ENCODE measurements around the gene DHODH. TPM values are rescaled to one million over a fixed set of nuclear protein-coding genes. Genes with fewer than 3 reads are reported as not detected.

The DHODH gene
- total and polyA plus RNA-seq, 2 of the 13 experiments (the other 11 are each of a cell fraction or from before 2014, with no cell fraction given), result 10.7 to 16.4 TPM

DNA sequence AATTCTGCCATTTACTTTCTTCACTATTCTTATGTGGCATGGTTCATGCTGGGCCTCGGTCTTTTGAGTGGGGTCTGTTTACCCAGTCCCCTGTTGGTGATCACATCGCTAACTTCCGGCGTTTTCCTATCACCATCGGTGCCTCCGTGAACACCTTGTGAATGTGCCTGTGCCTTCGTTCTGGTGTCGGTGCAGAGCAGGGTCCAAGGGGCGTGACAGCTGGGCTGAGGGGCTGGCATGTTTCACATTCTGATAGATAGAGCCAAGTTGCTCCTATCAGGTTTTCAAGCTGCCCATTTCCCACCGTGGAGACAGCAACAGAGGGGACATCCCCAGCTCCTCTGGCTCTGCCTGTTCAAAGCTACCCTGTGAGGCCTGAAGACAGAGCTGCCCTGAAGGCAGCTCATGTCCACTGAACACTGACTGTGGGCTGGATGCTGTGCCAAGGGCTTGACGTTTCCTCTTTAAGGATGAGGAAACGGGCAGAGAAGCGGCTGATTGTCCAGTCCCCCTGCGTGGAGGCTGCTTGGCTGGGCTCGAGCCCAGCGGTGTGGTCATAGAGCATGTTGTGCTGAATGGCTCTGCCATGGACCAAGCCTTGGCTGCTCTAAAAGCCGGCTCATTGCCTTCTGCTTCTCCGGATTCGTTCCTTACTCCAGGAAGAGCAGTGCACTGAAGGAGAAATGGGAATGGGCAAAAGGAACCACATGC, 17.0 kb downstream of the DHODH start:
- CTCF ChIA-PET (ENCODE audit: low intra/inter-chr PET ratio, low total read pairs), result no interaction called here
- ATAC-seq, result peak; percentile 55
- Histone ChIP-seq H3K9me3 (ENCODE audit: low read length) (no peaks in the 10 kb centered on the region), H4K20me1 (ENCODE audit: insufficient read depth, low read length) (no peaks in the 10 kb centered on the region), H3K79me2 (ENCODE audit: insufficient read depth, low read length) (no peaks in the 10 kb centered on the region), H3K27ac (ENCODE audit: extremely low read length, insufficient read depth, low read length) (peak overlapping the region; percentile 2), H3K4me1 (ENCODE audit: insufficient read depth, low read length) (peaks cover 66% of the 10 kb centered on the region), H3K27me3 (ENCODE audit: control insufficient read depth in 1 of 2, insufficient read depth in 2 of 2, low read length in 2 of 2) (no peaks in the 10 kb centered on the region), H3K9ac (ENCODE audit: insufficient read depth, low read depth, low read length) (no peak overlapping the region), H3K4me2 (ENCODE audit: low read depth, low read length) (peak overlapping the region; percentile 31), H2AFZ (ENCODE audit: low read length) (no peak overlapping the region), H3K4me3 (replicated peaks in 1 of 3; ENCODE audit: insufficient read depth in 1 of 3, low read depth in 2 of 3, low read length in 3 of 3) (no peak overlapping the region), H3K36me3 (replicated peaks in 1 of 2; ENCODE audit: control insufficient read depth in 1 of 2, insufficient read depth in 2 of 2, low read length in 2 of 2) (peaks cover 13 to 15% of the 10 kb centered on the region in 2 experiments; a peak in 3 of 5 replicates)
- in situ Hi-C loops (cut with HindIII; ENCODE audit: extremely low pct_ligation_motif_present, low pct_unique_long_range_greater_than_20kb), result no loop called here
- intact Hi-C loops (cut with micrococcal nuclease; ENCODE audit: unreplicated experiment), result no loop called here
- POLR2A ChIA-PET, result interaction anchor here (0.7 kb wide), 1 partner anchor 37 kb away, joined by 3 read pairs; the partner anchor contains the start of gene HPR
- no TSS peak for BruUV-seq (replicated peaks)
- 71% methylated on average over 18 of the region's 19 CpGs for WGBS (ENCODE audit: low lambda C conversion rate)
- FAIRE-seq, result no peak
- DNase-seq (ENCODE audit: low spot score), result peak; percentile 36
- TF ChIP-seq, protein P1, sequence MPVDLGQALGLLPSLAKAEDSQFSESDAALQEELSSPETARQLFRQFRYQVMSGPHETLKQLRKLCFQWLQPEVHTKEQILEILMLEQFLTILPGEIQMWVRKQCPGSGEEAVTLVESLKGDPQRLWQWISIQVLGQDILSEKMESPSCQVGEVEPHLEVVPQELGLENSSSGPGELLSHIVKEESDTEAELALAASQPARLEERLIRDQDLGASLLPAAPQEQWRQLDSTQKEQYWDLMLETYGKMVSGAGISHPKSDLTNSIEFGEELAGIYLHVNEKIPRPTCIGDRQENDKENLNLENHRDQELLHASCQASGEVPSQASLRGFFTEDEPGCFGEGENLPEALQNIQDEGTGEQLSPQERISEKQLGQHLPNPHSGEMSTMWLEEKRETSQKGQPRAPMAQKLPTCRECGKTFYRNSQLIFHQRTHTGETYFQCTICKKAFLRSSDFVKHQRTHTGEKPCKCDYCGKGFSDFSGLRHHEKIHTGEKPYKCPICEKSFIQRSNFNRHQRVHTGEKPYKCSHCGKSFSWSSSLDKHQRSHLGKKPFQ (CRISPR knock-in tag; IDR thresholded peaks at IDR 0.05; ENCODE audit: insufficient replicate concordance), result no peak
- TF ChIP-seq CCDC6 (CRISPR knock-in tag; IDR thresholded peaks at IDR 0.05) (no peak), ZSCAN25 (CRISPR knock-in tag; IDR thresholded peaks at IDR 0.05) (peak; percentile 8; the same call in 1 of the 2 replicates), SAP130 (CRISPR knock-in tag; IDR thresholded peaks at IDR 0.05; ENCODE audit: low read depth) (0 out of 2 replicates have a peak, but pooled peaks have one; percentile 28), ZBTB7B (CRISPR knock-in tag; IDR thresholded peaks at IDR 0.05) (0 out of 2 replicates have a peak, but pooled peaks have one; percentile 22), HDAC1 (CRISPR knock-in tag; IDR thresholded peaks at IDR 0.05) (0 out of 2 replicates have a peak, but pooled peaks have one; percentile 21), GFI1 (CRISPR knock-in tag; IDR thresholded peaks at IDR 0.05; ENCODE audit: borderline replicate concordance) (no peak), SMAD1 (CRISPR knock-in tag; IDR thresholded peaks at IDR 0.05; ENCODE audit: borderline replicate concordance, low read depth) (no peak), SP4 (CRISPR knock-in tag; IDR thresholded peaks at IDR 0.05) (no peak), TSC22D2 (CRISPR knock-in tag; IDR thresholded peaks at IDR 0.05; ENCODE audit: borderline replicate concordance) (0 out of 2 replicates have a peak, but pooled peaks have one; percentile 17), NFYB (CRISPR knock-in tag; IDR thresholded peaks at IDR 0.05) (no peak), HOMEZ (CRISPR knock-in tag; IDR thresholded peaks at IDR 0.05; ENCODE audit: low read depth) (no peak), TEAD3 (CRISPR knock-in tag; optimal IDR thresholded peaks at IDR 0.05; ENCODE audit: borderline replicate concordance) (peak; percentile 24)
- TF ChIP-seq, protein P2, sequence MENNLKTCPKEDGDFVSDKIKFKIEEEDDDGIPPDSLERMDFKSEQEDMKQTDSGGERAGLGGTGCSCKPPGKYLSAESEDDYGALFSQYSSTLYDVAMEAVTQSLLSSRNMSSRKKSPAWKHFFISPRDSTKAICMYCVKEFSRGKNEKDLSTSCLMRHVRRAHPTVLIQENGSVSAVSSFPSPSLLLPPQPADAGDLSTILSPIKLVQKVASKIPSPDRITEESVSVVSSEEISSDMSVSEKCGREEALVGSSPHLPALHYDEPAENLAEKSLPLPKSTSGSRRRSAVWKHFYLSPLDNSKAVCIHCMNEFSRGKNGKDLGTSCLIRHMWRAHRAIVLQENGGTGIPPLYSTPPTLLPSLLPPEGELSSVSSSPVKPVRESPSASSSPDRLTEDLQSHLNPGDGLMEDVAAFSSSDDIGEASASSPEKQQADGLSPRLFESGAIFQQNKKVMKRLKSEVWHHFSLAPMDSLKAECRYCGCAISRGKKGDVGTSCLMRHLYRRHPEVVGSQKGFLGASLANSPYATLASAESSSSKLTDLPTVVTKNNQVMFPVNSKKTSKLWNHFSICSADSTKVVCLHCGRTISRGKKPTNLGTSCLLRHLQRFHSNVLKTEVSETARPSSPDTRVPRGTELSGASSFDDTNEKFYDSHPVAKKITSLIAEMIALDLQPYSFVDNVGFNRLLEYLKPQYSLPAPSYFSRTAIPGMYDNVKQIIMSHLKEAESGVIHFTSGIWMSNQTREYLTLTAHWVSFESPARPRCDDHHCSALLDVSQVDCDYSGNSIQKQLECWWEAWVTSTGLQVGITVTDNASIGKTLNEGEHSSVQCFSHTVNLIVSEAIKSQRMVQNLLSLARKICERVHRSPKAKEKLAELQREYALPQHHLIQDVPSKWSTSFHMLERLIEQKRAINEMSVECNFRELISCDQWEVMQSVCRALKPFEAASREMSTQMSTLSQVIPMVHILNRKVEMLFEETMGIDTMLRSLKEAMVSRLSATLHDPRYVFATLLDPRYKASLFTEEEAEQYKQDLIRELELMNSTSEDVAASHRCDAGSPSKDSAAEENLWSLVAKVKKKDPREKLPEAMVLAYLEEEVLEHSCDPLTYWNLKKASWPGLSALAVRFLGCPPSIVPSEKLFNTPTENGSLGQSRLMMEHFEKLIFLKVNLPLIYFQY (CRISPR knock-in tag; IDR thresholded peaks at IDR 0.05; ENCODE audit: borderline replicate concordance), result no peak
- TF ChIP-seq, protein P3, sequence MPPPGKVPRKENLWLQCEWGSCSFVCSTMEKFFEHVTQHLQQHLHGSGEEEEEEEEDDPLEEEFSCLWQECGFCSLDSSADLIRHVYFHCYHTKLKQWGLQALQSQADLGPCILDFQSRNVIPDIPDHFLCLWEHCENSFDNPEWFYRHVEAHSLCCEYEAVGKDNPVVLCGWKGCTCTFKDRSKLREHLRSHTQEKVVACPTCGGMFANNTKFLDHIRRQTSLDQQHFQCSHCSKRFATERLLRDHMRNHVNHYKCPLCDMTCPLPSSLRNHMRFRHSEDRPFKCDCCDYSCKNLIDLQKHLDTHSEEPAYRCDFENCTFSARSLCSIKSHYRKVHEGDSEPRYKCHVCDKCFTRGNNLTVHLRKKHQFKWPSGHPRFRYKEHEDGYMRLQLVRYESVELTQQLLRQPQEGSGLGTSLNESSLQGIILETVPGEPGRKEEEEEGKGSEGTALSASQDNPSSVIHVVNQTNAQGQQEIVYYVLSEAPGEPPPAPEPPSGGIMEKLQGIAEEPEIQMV (CRISPR knock-in tag; IDR thresholded peaks at IDR 0.05; ENCODE audit: low read depth), result no peak
